ENCODE data around the gene PRSS27. TPM values are rescaled to one million over a fixed set of nuclear protein-coding genes. Genes with fewer than 3 reads are reported as not detected.

PRSS27 gene
- total RNA-seq, 4 donors from 2014 or later, result 0.75 to 4.2 (median 2.2) TPM

DNA sequence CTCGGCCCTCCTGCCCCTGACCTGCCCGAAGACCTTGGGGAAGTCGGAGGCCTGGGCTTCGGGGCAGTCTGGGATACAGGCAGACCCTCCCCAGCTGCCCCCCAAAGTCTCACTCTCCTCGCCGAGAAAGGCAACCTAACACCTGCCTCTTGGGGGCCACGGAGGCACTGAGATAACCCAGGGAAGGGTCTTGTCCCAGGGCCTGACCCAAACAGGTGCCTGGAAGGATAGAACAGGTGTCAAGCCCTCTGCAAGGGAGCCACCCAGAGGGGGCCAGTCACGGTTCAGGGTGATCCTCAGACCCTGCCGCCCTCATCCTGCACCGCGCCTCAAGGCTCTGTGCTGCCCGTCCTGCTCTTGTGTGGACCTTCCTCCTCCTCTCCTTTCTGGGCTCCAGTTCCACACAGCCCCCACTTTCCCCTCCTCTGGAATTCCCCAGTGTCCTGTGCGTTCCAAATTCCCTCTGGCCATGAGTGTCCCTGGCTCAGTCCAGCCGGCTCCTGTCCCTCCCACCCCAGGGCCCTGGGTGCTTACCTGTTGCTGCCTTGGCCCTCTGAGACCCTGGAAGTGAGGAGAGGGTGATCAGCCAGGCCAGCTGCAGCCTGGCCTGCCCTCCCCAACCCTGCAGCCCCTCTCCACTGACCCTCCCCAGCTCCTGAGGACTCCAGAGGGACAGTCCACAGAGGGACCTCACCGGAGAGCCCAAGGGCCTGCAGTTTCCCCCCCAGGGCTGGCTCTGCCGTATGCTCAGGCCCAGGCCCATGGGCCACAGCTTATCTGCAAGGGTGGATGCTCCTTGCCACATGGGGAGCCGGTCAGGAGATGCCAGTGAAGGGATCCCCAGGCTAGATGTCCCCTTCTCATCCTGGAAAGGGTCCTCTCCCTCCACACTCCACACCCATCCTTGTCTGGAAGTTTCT, 3.8 kb downstream of the PRSS27 start:
- no peaks in the 10 kb centered on the region for H3K9me3 ChIP-seq
- peak overlapping the region in 1 of 4 donors; percentile 6 for H3K4me3 ChIP-seq
- DNase-seq (ENCODE audit: extremely low spot score), result no peak
- TF ChIP-seq, protein P1, sequence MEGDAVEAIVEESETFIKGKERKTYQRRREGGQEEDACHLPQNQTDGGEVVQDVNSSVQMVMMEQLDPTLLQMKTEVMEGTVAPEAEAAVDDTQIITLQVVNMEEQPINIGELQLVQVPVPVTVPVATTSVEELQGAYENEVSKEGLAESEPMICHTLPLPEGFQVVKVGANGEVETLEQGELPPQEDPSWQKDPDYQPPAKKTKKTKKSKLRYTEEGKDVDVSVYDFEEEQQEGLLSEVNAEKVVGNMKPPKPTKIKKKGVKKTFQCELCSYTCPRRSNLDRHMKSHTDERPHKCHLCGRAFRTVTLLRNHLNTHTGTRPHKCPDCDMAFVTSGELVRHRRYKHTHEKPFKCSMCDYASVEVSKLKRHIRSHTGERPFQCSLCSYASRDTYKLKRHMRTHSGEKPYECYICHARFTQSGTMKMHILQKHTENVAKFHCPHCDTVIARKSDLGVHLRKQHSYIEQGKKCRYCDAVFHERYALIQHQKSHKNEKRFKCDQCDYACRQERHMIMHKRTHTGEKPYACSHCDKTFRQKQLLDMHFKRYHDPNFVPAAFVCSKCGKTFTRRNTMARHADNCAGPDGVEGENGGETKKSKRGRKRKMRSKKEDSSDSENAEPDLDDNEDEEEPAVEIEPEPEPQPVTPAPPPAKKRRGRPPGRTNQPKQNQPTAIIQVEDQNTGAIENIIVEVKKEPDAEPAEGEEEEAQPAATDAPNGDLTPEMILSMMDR (IDR thresholded peaks at IDR 0.05), result no peak
- no peak for TF ChIP-seq POLR2AphosphoS5 (IDR thresholded peaks at IDR 0.05)
- no peak for TF ChIP-seq EP300 (IDR thresholded peaks at IDR 0.05)
- TF ChIP-seq POLR2A (IDR thresholded peaks at IDR 0.05; ENCODE audit: low read depth), result no peak
- H3K36me3 ChIP-seq, result no peaks in the 10 kb centered on the region
- H3K27me3 ChIP-seq, result peaks cover 0 to 21% (median 2%) of the 10 kb centered on the region in 4 donors
- H3K4me1 ChIP-seq, result peaks cover 8 to 28% (median 25%) of the 10 kb centered on the region in 4 donors
- WGBS, result 61% methylated on average over 16 of the region's 17 CpGs
- intact Hi-C loops (cut with DNase I), result loop anchor here (10.0 kb wide), 1 partner anchor 149 kb away; no protein-coding TSS in a partner anchor
- H3K27ac ChIP-seq (replicated peaks in 1 of 4), result no peak overlapping the region

DNA sequence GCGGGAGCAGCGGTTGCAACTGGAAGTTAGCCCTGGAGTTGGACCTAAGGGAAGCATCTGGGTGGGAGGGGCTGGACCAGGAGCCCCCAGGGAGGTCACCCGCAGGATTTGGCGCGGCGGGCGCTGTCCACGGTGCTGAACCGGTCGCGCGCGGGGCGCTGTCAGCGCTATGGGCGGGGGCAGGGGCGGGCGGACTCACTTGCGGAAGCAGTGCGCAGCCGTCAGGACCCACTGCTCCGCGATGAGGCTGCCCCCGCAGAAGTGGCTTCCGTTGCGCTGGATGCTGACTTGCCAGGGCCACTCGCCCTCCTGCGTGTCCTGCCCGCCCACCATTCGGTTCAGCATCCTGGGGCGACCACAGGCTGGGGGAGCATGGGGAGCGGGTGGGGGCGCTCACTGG, 4.5 kb downstream of the PRSS27 start:
- WGBS, result 2% methylated on average over 12 of the region's 33 CpGs
- H3K27me3 ChIP-seq, result peaks cover 0 to 21% (median 2%) of the 10 kb centered on the region in 4 donors
- peaks cover 8 to 23% (median 20%) of the 10 kb centered on the region in 4 donors for H3K4me1 ChIP-seq
- TF ChIP-seq, protein P1 (IDR thresholded peaks at IDR 0.05), result no peak
- no peak for TF ChIP-seq POLR2A (IDR thresholded peaks at IDR 0.05; ENCODE audit: low read depth)
- no peak for TF ChIP-seq EP300 (IDR thresholded peaks at IDR 0.05)
- TF ChIP-seq POLR2AphosphoS5 (IDR thresholded peaks at IDR 0.05), result no peak
- H3K4me3 ChIP-seq, result peak overlapping the region in 1 of 4 donors; percentile 6
- intact Hi-C loops (cut with DNase I), result loop anchor here (10.0 kb wide), 1 partner anchor 149 kb away; no protein-coding TSS in a partner anchor
- H3K9me3 ChIP-seq, result no peaks in the 10 kb centered on the region
- no peak for DNase-seq (ENCODE audit: extremely low spot score)
- H3K27ac ChIP-seq (replicated peaks in 1 of 4), result no peak overlapping the region
- H3K36me3 ChIP-seq, result no peaks in the 10 kb centered on the region

DNA sequence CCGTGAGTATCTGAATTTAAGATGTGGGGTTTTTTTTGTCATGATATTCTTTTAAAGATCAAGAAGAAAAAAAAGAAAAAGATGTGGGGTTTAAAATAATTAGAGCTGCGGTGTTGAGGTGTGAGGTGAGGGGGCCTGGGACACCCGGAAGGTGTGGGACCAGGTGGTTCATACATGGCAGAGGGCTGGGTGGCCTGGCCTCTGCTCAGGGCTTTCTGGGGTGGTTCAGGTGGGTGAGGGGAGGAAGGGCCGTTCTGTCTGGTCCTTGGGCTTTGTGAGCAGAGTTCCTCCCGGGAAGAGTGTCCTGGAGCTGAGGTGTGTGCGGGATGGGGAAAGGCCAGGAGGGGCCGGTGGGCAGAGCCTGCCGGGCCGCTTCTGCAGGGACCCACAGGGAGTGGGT, 5.0 kb downstream of the PRSS27 start:
- no peak for DNase-seq (ENCODE audit: extremely low spot score)
- TF ChIP-seq POLR2A (IDR thresholded peaks at IDR 0.05; ENCODE audit: low read depth), result no peak
- no peak for TF ChIP-seq POLR2AphosphoS5 (IDR thresholded peaks at IDR 0.05)
- TF ChIP-seq, protein P1 (IDR thresholded peaks at IDR 0.05), result no peak
- no peak for TF ChIP-seq EP300 (IDR thresholded peaks at IDR 0.05)
- Histone ChIP-seq H3K36me3 (peaks cover 0 to 2% (median under 1%) of the 10 kb centered on the region in 4 donors), H3K4me3 (no peak overlapping the region), H3K4me1 (peaks cover 8 to 19% (median 16%) of the 10 kb centered on the region in 4 donors), H3K9me3 (no peaks in the 10 kb centered on the region), H3K27ac (replicated peaks in 1 of 4) (no peak overlapping the region), H3K27me3 (peaks cover 0 to 21% (median 2%) of the 10 kb centered on the region in 4 donors)
- 24% methylated on average over 9 of the region's 9 CpGs for WGBS
- intact Hi-C loops (cut with DNase I), result loop anchor here (10.0 kb wide), 1 partner anchor 150 kb away; no protein-coding TSS in a partner anchor

DNA sequence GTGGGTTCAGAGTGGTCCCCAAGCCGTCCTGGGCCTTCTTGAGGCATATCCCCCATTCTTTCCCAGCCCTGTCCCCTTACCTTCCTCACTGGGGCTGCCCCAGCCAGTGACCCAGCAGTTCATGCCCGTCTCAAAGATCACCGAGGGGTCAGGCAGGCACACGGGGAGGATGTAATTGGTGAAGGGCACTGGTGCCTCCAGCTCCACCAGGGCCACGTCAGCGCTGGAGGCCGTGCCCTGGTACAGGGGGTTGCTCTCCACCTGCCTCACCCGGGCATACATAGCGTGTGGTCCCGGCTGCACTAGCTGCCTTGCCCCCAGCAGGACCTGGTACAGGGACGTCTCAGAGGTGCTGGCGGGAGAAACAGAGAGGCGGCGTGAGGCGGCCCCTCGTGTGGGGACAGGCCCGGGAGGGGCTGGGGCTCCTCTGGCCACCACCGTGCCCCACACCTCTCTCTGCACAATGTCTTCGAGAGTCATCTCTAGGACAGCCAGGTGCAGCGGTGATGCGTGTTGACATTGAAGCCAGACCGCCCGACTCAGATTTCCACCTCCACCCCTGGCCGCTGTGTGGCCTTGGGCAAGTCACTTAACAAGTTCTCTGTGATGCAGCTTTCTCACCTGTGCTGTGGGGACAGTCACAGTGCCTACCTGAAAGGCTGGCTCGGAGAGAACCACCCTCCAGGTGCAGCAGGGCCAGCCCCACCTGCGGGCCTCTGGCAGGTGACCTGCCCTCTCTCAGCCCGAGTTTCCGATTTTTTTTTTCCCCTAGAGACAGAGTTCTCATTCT, 5.8 kb downstream of the PRSS27 start:
- WGBS, result 84% methylated on average over 18 of the region's 28 CpGs
- peaks cover 0 to 21% (median 2%) of the 10 kb centered on the region in 4 donors for H3K27me3 ChIP-seq
- no peaks in the 10 kb centered on the region for H3K9me3 ChIP-seq
- TF ChIP-seq POLR2AphosphoS5 (IDR thresholded peaks at IDR 0.05) (no peak), EP300 (IDR thresholded peaks at IDR 0.05) (no peak), POLR2A (IDR thresholded peaks at IDR 0.05; ENCODE audit: low read depth) (no peak)
- TF ChIP-seq, protein P1 (IDR thresholded peaks at IDR 0.05), result no peak
- DNase-seq (ENCODE audit: extremely low spot score), result no peak
- H3K4me3 ChIP-seq, result no peak overlapping the region
- H3K4me1 ChIP-seq, result peaks cover 3 to 10% (median 8%) of the 10 kb centered on the region in 4 donors
- H3K36me3 ChIP-seq, result peaks cover 0 to 11% (median 9%) of the 10 kb centered on the region in 4 donors
- no peak overlapping the region for H3K27ac ChIP-seq (replicated peaks in 1 of 4)
- intact Hi-C loops (cut with DNase I), result loop anchor here (10.0 kb wide), 1 partner anchor 151 kb away; no protein-coding TSS in a partner anchor

Measured in esophagus muscularis mucosa (tissue), 4 donors.